Neural progenitor cell (in vitro differentiated cells): Measurements from ENCODE around the gene GAREM2.

Experiments used
- EZH2 ChIP-seq: fragments of 200-600 bp; sonication (generic); IDR thresholded peaks from 2 replicates; pipeline ENCODE4 v1.6.1; 2017; ENCODE audit warnings: antibody characterized with exemption, mild to moderate bottlenecking, moderate library complexity
- EZH2phosphoT487 ChIP-seq: fragments of 200-600 bp; sonication (generic); IDR thresholded peaks from 2 replicates; pipeline ENCODE4 v1.6.1; 2017; ENCODE audit warnings: antibody characterized with exemption
- TF ChIP-seq, protein P1 (sequence below): fragments of 200-600 bp; sonication (generic); IDR thresholded peaks from 2 replicates; pipeline ENCODE4 v1.5.1; 2017; ENCODE audit warnings: antibody characterized with exemption, mild to moderate bottlenecking

DNA sequence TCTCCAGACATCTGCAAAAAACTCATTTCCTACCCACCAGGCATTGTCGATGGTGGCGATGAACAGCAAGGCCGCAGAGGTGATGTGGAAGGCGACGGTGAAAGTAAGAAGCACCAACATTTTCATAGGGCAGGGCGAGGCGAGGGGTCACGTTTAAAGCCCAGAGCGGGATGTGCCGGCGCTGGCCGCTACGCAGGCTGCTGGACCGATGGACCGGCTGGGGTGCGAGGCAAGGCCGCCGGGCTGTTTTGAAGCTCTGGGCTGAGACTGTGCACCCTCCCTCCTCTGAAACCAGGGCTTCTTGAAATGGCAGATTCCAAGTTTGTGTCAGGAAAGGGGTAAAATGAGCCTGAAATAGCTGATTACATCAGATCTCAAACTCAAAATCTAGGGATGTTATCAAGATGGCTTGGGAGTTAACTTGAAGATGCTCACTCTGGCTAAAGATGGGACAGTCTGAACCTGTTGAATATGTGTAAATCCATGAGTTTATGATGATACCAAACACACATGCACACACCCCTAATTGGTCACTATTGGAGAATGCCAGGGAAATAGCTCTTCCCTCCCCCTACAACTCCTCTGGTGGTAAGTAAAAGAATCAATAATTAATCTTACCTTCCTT lies 31.6 kb upstream of the GAREM2 start:
- TF ChIP-seq, protein P1, sequence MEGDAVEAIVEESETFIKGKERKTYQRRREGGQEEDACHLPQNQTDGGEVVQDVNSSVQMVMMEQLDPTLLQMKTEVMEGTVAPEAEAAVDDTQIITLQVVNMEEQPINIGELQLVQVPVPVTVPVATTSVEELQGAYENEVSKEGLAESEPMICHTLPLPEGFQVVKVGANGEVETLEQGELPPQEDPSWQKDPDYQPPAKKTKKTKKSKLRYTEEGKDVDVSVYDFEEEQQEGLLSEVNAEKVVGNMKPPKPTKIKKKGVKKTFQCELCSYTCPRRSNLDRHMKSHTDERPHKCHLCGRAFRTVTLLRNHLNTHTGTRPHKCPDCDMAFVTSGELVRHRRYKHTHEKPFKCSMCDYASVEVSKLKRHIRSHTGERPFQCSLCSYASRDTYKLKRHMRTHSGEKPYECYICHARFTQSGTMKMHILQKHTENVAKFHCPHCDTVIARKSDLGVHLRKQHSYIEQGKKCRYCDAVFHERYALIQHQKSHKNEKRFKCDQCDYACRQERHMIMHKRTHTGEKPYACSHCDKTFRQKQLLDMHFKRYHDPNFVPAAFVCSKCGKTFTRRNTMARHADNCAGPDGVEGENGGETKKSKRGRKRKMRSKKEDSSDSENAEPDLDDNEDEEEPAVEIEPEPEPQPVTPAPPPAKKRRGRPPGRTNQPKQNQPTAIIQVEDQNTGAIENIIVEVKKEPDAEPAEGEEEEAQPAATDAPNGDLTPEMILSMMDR: no peak
- TF ChIP-seq EZH2phosphoT487: no peak
- TF ChIP-seq EZH2: no peak
